Endothelial cell of umbilical vein (primary cell): Measurements from ENCODE around the gene SPG7. TPM values are rescaled to one million over a fixed set of nuclear protein-coding genes. Genes with fewer than 3 reads are reported as not detected.

Source experiments
- BruUV-seq: library from RNA; stranded (reverse); fragments of 400-500 nt; replicated peaks from 2 replicates; lab custom pipeline; 2021; lab: Mats Ljungman, UMichigan
- CTCF ChIA-PET: fragments of 300-600, 350-600 bp; sonication (Branson Sonifier 250); formaldehyde crosslinking; loops from one replicate; lab custom pipeline; 2021; ENCODE audit warnings: antibody characterized with exemption, inconsistent platforms; lab: Charles Lee
- POLR2A ChIA-PET: fragments of 300-600, 350-600 bp; sonication (Branson Sonifier 250); formaldehyde crosslinking; loops from one replicate; lab custom pipeline; 2021; ENCODE audit warnings: antibody characterized with exemption, inconsistent platforms; lab: Charles Lee
- DNase-seq: peaks from one replicate; pipeline ENCODE4 v3.0.0-alpha.2; 2011; ENCODE audit warnings: low read depth, low spot score
- FAIRE-seq: peaks from 2 replicates; lab custom pipeline; 2011; peaks lifted over from hg19 to GRCh38; lab: Jason Lieb, UNC
- H2AFZ ChIP-seq: 2 replicates; pipeline ENCODE4 v1.6.0; 2012; ENCODE audit warnings: low read depth, low read length, control low read depth, inconsistent platforms
- H3K27ac ChIP-seq: 2 replicates; pipeline ENCODE4 v1.5.1; 2011; ENCODE audit warnings: low read depth, mild to moderate bottlenecking, control low read depth, low read length, moderate library complexity; ENCODE audit not compliant: insufficient read depth
- H3K27me3 ChIP-seq, 2 experiments: 2 replicates each; pipeline versions ENCODE4 v1.6.0 to v1.6.1; 2011; ENCODE audit warnings: low read length in 2 of 2, mixed read lengths in 1 of 2; ENCODE audit not compliant: control insufficient read depth in 2 of 2, insufficient read depth in 2 of 2
- H3K36me3 ChIP-seq, 2 experiments: 2 replicates in 1 of 2; 3 replicates in 1 of 2; pipeline ENCODE4 v1.5.1; 2011; ENCODE audit warnings: low read length in 2 of 2, mild to moderate bottlenecking in 1 of 2, moderate library complexity in 1 of 2; ENCODE audit not compliant: control insufficient read depth in 2 of 2, insufficient read depth in 2 of 2; ENCODE audit errors: extremely low read depth in 1 of 2
- H3K4me1 ChIP-seq: 3 replicates; pipeline ENCODE4 v1.5.1; 2011; ENCODE audit warnings: mild to moderate bottlenecking, low read length; ENCODE audit not compliant: control insufficient read depth, insufficient read depth; ENCODE audit errors: extremely low read depth
- H3K4me2 ChIP-seq: 2 replicates; pipeline ENCODE4 v1.6.1; 2011; ENCODE audit warnings: low read length, control low read depth, mixed read lengths; ENCODE audit not compliant: insufficient read depth
- H3K4me3 ChIP-seq, 3 experiments: fragments of 200-600 bp in 1 of 3; sonication (generic), shearing (Covaris generic) in 1 of 3; replicated peaks in 1 of 3; 2 replicates each; pipeline ENCODE4 v1.5.1; 2011 to 2016; ENCODE audit warnings: control low read depth in 3 of 3, low read length in 3 of 3, mild to moderate bottlenecking in 2 of 3, inconsistent platforms in 1 of 3, low read depth in 1 of 3, moderate library complexity in 1 of 3; ENCODE audit not compliant: insufficient read depth in 1 of 3
- H3K79me2 ChIP-seq: 2 replicates; pipeline ENCODE4 v1.6.0; 2012; ENCODE audit warnings: low read length, inconsistent platforms; ENCODE audit not compliant: control insufficient read depth, insufficient read depth
- H3K9ac ChIP-seq: replicated peaks from 2 replicates; pipeline ENCODE3; 2011; ENCODE audit warnings: low read length, control low read depth; ENCODE audit not compliant: insufficient read depth; ENCODE audit errors: extremely low read depth
- H3K9me1 ChIP-seq: replicated peaks from 3 replicates; pipeline ENCODE4 v1.6.0; 2011; ENCODE audit warnings: mild to moderate bottlenecking, low read length; ENCODE audit not compliant: control insufficient read depth, insufficient read depth; ENCODE audit errors: extremely low read depth
- H3K9me3 ChIP-seq: replicated peaks from 2 replicates; pipeline ENCODE4 v1.5.1; 2012; ENCODE audit warnings: low read length, inconsistent platforms; ENCODE audit not compliant: control insufficient read depth, insufficient read depth
- H4K20me1 ChIP-seq: replicated peaks from 2 replicates; pipeline ENCODE3; 2011; ENCODE audit warnings: mild to moderate bottlenecking, low read length; ENCODE audit not compliant: control insufficient read depth, insufficient read depth; ENCODE audit errors: extremely low read depth
- EZH2 ChIP-seq: IDR thresholded peaks from 2 replicates; pipeline ENCODE4 v1.6.1; 2012; ENCODE audit warnings: borderline replicate concordance, low read depth, mild to moderate bottlenecking, moderate library complexity, low read length, inconsistent platforms; ENCODE audit not compliant: severe bottlenecking
- FOS ChIP-seq: IDR thresholded peaks from 2 replicates; pipeline ENCODE4 v1.6.1; 2011; ENCODE audit warnings: mild to moderate bottlenecking, low read length, moderate library complexity, borderline replicate concordance; ENCODE audit not compliant: insufficient read depth
- GATA2 ChIP-seq: IDR thresholded peaks from 2 replicates; pipeline ENCODE4 v1.7.0; 2011; ENCODE audit warnings: low read depth, mild to moderate bottlenecking, moderate library complexity, mixed read lengths, low read length; ENCODE audit not compliant: insufficient read length, insufficient read depth
- JUN ChIP-seq: IDR thresholded peaks from 2 replicates; pipeline ENCODE4 v1.6.1; 2011; ENCODE audit warnings: borderline replicate concordance, low read depth; ENCODE audit not compliant: insufficient read length, insufficient read depth
- MYC ChIP-seq: IDR thresholded peaks from one replicate; pipeline ENCODE4 v1.6.1; 2011; ENCODE audit warnings: mild to moderate bottlenecking, low read depth, low read length
- POLR2A ChIP-seq: IDR thresholded peaks from 2 replicates; pipeline ENCODE4 v1.6.1; 2012; ENCODE audit warnings: low read depth, mild to moderate bottlenecking, control low read depth, low read length
- POLR2AphosphoS5 ChIP-seq: IDR thresholded peaks from 2 replicates; pipeline ENCODE4 v1.6.1; 2012; ENCODE audit warnings: low read depth, mild to moderate bottlenecking, control low read depth, low read length, moderate library complexity; ENCODE audit not compliant: insufficient read depth
- dilution Hi-C: fragments of 300-500 bp; cut with MboI; formaldehyde crosslinking; loops from one replicate; pipeline ENCODE4 v1.15.0; 2019; ENCODE audit warnings: low sequenced_read_pairs; ENCODE audit not compliant: extremely low pct_ligation_motif_present
- intact Hi-C: fragments of 100-400 bp; cut with micrococcal nuclease; formaldehyde crosslinking; loops from one replicate; pipeline ENCODE4 v1.10.0; 2022
- polyA plus RNA-seq, 4 experiments: library from polyadenylated mRNA; depleted of rRNA in 3 of 4; stranded (reverse) in 3 of 4; unstranded in 1 of 4; fragments of >200 nt; gene quantifications; 2 replicates each; pipeline versions ENCODE4 v1.2.1 to v1.2.3, GENCODE V29; 2011 to 2012; ENCODE audit warnings: missing spikeins in 1 of 4
- total RNA-seq: library from RNA; stranded (reverse); gene quantifications from 2 replicates; pipeline ENCODE4 v1.2.3, GENCODE V29; 2021
- TF ChIP-seq, protein P1 (sequence below): IDR thresholded peaks from 2 replicates; pipeline ENCODE4 v1.6.1; 2011; ENCODE audit not compliant: insufficient read depth, insufficient read length
- TF ChIP-seq, protein P2 (sequence below), 2 donors: IDR thresholded peaks; 1 replicate in 1 of 2; 2 replicates in 1 of 2; pipeline ENCODE4 v1.5.1; 2011; ENCODE audit warnings: low read length in 2 of 2, mild to moderate bottlenecking in 2 of 2, moderate library complexity in 2 of 2, control low read depth in 1 of 2, inconsistent platforms in 1 of 2, low read depth in 1 of 2; ENCODE audit not compliant: insufficient read depth in 1 of 2; ENCODE audit errors: extremely low read depth in 1 of 2

The SPG7 gene
- total and polyA plus RNA-seq, 2 donors (not counting 3 experiments of a cell fraction or from before 2014, with no cell fraction given) = 90.2 to 146 TPM

DNA sequence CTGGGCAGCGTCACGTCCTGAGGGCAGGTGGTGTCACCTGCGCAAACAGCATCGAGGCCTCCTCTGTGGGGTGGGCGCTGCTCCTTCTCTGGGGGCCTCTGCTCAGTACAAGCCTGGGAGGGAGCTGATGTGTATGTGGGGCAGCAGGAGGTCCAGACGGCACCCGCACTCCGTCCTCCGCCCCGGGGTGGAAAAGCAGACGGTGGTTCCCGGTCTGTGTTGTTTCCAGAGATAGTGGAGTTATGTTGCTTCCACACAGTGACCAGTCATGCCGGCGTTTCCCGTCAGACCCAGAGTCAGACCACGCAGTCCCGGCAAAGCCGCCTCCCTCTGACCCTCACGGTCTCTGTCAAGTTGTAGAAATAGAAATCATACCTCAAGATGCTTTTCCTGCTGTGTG is 38.6 kb downstream of the SPG7 start:
- Histone ChIP-seq H3K4me3 (no peak overlapping the region), H3K9me3 (no peaks in the 10 kb centered on the region), H3K79me2 (no peaks in the 10 kb centered on the region), H3K9ac (no peak overlapping the region), H3K27ac (no peak overlapping the region), H3K4me1 (no peaks in the 10 kb centered on the region), H4K20me1 (no peaks in the 10 kb centered on the region), H3K9me1 (no peaks in the 10 kb centered on the region), H3K4me2 (no peak overlapping the region), H2AFZ (no peak overlapping the region), H3K27me3 (no peaks in the 10 kb centered on the region), H3K36me3 (peaks cover 2 to 20% of the 10 kb centered on the region in 2 experiments)
- dilution Hi-C loops = no loop called here
- intact Hi-C loops = no loop called here
- ChIA-PET POLR2A (no interaction called here), CTCF (interaction anchor here (0.9 to 1.6 kb wide), 3 partner anchors 9 to 68 kb away, joined by 3 to 5 read pairs (median 3); no protein-coding TSS in a partner anchor)
- FAIRE-seq (no peak), DNase-seq (no peak)
- TF ChIP-seq, protein P1, sequence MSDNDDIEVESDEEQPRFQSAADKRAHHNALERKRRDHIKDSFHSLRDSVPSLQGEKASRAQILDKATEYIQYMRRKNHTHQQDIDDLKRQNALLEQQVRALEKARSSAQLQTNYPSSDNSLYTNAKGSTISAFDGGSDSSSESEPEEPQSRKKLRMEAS = no peak
- TF ChIP-seq, protein P2, sequence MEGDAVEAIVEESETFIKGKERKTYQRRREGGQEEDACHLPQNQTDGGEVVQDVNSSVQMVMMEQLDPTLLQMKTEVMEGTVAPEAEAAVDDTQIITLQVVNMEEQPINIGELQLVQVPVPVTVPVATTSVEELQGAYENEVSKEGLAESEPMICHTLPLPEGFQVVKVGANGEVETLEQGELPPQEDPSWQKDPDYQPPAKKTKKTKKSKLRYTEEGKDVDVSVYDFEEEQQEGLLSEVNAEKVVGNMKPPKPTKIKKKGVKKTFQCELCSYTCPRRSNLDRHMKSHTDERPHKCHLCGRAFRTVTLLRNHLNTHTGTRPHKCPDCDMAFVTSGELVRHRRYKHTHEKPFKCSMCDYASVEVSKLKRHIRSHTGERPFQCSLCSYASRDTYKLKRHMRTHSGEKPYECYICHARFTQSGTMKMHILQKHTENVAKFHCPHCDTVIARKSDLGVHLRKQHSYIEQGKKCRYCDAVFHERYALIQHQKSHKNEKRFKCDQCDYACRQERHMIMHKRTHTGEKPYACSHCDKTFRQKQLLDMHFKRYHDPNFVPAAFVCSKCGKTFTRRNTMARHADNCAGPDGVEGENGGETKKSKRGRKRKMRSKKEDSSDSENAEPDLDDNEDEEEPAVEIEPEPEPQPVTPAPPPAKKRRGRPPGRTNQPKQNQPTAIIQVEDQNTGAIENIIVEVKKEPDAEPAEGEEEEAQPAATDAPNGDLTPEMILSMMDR (IDR thresholded peaks at IDR 0.05; ENCODE audit: extremely low read depth in 1 of 2, insufficient read depth in 1 of 2, low read depth in 1 of 2, low read length in 2 of 2) = no peak
- TF ChIP-seq POLR2A = no peak
- TF ChIP-seq POLR2AphosphoS5 = no peak
- TF ChIP-seq GATA2 = no peak
- BruUV-seq = no TSS peak

DNA sequence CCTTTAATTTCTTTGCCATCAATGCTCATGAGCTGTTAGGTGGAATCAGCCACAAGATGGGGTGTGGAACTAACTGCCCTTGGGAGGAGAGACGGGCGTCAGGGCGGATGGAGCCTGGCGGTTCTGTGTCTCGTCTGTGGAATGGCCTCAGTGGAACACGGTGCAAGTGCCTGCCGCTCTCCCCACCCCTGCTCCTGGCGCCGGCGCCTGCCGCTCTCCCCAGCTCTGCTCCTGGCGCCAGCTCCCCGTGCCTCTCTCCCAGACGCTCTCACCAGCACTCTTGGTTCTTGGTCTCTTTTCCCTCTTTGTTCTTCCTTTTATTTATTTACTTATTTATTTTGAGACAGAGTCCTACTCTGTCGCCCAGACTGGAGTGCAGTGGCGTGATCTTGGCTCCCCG is 39.1 kb downstream of the SPG7 start:
- TF ChIP-seq JUN (no peak), POLR2A (no peak), EZH2 (no peak), MYC (no peak), FOS (no peak), POLR2AphosphoS5 (no peak), GATA2 (no peak)
- TF ChIP-seq, protein P1 = no peak
- TF ChIP-seq, protein P2 (IDR thresholded peaks at IDR 0.05; ENCODE audit: extremely low read depth in 1 of 2, insufficient read depth in 1 of 2, low read depth in 1 of 2, low read length in 2 of 2) = no peak
- intact Hi-C loops = no loop called here
- Histone ChIP-seq H3K36me3 (peaks cover 2 to 22% of the 10 kb centered on the region in 2 experiments), H3K9ac (no peak overlapping the region), H2AFZ (no peak overlapping the region), H3K79me2 (no peaks in the 10 kb centered on the region), H4K20me1 (no peaks in the 10 kb centered on the region), H3K9me3 (no peaks in the 10 kb centered on the region), H3K4me1 (no peaks in the 10 kb centered on the region), H3K9me1 (no peaks in the 10 kb centered on the region), H3K4me2 (no peak overlapping the region), H3K4me3 (no peak overlapping the region), H3K27ac (no peak overlapping the region), H3K27me3 (no peaks in the 10 kb centered on the region)
- no TSS peak for BruUV-seq
- ChIA-PET CTCF (interaction anchor here (0.9 to 1.6 kb wide), 3 partner anchors 8 to 67 kb away, joined by 3 to 5 read pairs (median 3); no protein-coding TSS in a partner anchor), POLR2A (no interaction called here)
- no peak for FAIRE-seq
- dilution Hi-C loops = no loop called here
- no peak for DNase-seq
